ENCODE measurements around the gene TXNRD3. TPM values are rescaled to one million over a fixed set of nuclear protein-coding genes. Genes with fewer than 3 reads are reported as not detected.

TXNRD3 gene
- total RNA-seq, 6 experiments from 2014 or later = 7.3 to 10.4 (median 7.9) TPM

GRCh38 chr3:126557415-126557745 is 97.5 kb downstream of the TXNRD3 start:
- no peak overlapping the region for H3K4me3 ChIP-seq
- no peaks in the 10 kb centered on the region for H3K36me3 ChIP-seq
- no peak for TF ChIP-seq POLR2A (IDR thresholded peaks at IDR 0.05)
- no peak for TF ChIP-seq CTCF (IDR thresholded peaks at IDR 0.05)
- H3K27ac ChIP-seq = no peak overlapping the region
- DNase-seq (peak in 2 of 3 donors; percentile 14 to 40), ATAC-seq (peak in 1 of 4 donors; percentile 11)
- H3K9me3 ChIP-seq = no peaks in the 10 kb centered on the region
- no peaks in the 10 kb centered on the region for H3K27me3 ChIP-seq
- H3K4me1 ChIP-seq = no peaks in the 10 kb centered on the region
- intact Hi-C loops (cut with DNase I) = no loop called here
- 100% methylated on average over 3 of the region's 11 CpGs for WGBS (ENCODE audit: insufficient coverage, low coverage, low lambda C conversion rate, missing lambda C conversion rate)

Small RNA genes lying within 50 kb of the gene (small RNA-seq; reads per million reads assigned to genes)
- gene RNA5SP138 = 0.48 to 1.0 reads per million in 2 experiments

Other genes starting within 250 kb of the TXNRD3 start
- 10 to 100 TPM; 16.4 to 30.2 (median 24.0) TPM for gene ZXDC, start 179.2 kb downstream of the TXNRD3 start, total RNA-seq
- gene UROC1, start 137.4 kb downstream of the TXNRD3 start, total RNA-seq = 100 to 1,000 TPM in 1 of 6 experiments, 10 to 100 TPM in 5; 15.1 to 101 (median 55.8) TPM
- gene CHST13, start 131.0 kb downstream of the TXNRD3 start, total RNA-seq = 10 to 100 TPM; 23.5 to 48.9 (median 28.2) TPM
- gene C3orf22, start 96.2 kb downstream of the TXNRD3 start, total RNA-seq = not detected
- gene CHCHD6, start 49.1 kb upstream of the TXNRD3 start, total RNA-seq = 1 to 10 TPM; 1.7 to 5.3 (median 4.2) TPM

Data from right lobe of liver (tissue), 6 donors.